Stimulated activated CD4-positive, alpha-beta T cell treated with anti-CD3 and anti-CD28 coated beads, Interleukin-4, amount 100 ng/mL, for 48 hours (primary cell): ENCODE results near the gene TBC1D2.

Source experiments
- DNase-seq, 2 donors: peaks; one replicate each; pipeline ENCODE4 v3.0.0-alpha.2; 2020; ENCODE audit warnings: low read depth in 2 of 2

The TBC1D2 gene

DNA sequence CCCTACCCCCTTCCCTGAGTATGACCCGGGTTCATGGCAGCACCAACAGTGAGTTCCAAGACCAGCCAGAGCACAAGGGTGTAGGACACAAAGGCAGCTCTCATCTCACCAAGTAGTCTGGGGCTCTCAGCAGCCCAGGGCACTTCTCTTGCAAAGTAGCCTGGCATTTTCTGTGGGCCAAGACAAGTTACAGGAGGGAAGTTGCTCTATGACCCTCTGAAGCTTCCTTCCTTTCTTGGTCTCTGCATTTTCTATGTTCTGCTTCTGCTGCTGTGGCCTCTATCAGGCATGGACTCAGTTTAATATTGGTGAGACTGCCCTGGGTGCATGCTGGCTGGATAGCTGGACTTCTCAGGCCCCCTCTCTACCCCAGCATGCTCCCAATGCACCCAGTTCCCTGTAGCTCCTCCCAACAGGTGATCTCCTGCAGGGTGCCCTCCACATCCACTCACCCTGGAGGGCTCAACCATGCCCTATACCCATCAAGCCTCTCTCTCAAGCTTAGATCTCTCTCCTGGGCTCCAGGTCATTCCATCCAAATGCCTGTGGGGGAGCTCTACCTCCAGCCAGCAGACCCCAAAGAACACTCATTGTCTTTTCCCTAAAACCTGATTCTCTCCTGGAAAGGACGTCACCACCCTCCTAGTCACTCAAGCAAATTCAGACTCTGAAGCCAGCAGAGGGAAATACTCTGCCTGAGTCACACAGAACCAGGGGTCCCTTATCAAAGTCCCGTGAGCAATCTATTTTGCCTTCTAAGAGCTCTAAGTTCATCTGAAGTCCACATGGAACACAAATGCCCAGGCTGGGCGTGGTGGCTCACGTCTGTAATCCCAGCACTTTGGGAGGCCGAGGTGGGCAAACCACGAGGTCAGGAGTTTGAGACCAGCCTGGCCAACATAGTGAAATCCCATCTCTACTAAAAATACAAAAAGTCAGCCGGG, 13.8 kb downstream of the TBC1D2 start:
- DNase-seq, result no peak

DNA sequence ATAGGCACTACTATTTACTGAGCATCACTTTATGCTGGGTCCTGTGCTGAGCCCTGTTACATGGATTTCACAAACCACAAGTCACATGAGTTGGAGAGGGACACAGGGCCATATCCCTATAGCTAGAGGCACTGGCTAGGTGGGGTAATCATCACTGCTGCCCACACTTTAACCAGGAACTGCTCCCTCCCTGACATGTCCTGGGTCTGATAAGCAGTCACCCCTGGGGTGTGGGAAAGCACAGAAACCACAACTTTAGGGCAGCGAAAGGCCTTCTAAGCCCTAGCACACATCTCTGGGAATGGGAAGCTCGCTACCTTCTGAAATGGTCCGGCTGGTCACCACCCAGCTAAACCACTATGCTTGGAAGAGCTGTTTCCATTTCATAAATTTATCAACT, 15.0 kb downstream of the TBC1D2 start:
- DNase-seq, result no peak

DNA sequence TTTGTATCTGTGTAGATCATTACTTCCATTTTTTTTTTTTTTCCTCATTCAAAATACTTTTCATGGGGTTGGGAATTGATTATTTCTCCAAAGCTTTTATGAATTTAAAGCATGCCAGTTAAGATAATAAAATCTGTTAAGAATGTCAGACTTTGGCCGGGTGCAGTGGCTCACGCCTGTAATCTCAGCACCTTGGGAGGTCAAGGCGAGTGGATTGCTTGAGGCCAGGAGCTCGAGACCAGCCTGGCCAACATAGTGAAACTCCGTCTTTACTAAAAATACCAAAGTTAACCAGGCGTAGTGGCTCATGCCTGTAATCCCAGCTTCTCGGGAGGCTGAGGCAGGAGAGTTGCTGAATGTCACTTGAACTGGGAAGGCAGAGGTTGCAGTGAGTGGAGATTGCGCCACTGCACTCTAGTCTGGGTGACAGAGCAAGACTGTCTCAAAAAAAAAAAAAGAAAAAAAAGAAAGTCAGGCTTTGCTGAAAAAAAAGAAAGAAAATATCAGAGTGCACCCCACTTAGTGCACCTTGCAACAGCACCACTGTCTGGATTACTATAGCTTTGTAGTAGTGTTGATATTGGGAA, 18.5 kb downstream of the TBC1D2 start:
- no peak for DNase-seq

DNA sequence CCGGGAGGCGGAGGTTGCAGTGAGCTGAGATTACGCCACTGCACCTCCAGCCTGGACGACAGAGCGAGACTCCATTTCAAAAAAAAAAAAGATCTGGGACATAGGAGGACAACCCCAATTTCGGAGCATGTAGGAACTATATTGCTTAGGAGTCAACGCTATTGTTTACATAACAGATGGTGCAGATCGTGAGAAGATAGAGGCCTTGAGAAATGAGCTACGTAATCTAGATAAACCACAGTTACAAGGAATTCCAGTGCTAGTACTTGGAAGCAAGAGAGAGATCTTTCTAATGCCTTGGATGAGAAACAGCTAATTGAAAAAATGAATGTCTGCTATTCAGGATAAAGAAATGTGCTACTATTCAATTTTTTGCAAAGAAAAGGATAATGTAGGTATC, 20.3 kb downstream of the TBC1D2 start:
- no peak for DNase-seq

DNA sequence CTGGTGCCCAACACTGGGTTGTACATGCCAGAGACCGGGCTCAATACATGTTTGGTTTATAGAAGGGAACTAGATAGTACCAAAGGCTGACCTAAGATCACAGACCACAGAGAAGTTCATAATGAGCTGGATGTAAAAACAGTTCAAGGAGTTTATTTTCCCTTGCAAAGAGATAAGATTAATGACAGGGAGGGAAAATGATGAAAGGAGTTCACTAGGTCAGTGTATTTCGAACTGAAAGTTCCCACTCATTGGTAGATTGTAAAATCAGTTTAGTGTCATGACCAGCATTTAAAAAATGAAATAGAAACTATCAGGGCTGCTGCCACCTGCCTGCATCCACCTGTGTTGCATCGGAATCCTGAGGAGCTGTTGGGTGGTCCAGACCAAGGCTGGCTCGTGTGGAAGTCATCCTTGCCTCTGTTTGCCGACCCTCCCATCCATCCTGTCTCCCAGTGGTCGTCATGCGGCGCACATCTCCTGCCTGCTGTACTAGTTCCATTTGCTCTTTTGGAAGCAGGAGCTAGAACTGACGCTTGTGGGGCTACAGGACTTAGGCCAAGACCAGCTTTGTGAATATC, 21.1 kb downstream of the TBC1D2 start:
- DNase-seq, result no peak

DNA sequence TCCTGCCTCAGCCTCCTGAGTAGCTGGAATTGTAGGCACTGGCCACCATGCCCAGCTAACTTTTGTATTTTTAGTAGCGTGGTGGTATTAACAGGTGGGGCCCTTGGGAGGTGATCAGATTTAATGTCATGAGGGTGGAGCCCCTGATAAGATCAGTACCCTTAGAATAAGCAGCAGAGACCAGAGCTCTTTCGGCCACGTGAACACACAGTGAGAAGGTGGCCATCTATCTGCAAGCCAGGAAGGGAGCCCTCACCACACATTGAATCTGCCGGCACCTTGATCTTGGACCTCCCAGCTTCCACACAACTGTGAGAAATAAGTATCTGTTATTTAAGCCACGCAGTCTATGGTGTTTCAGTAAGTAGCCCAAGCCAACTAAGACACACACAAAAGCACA, 22.5 kb downstream of the TBC1D2 start:
- DNase-seq, result no peak

DNA sequence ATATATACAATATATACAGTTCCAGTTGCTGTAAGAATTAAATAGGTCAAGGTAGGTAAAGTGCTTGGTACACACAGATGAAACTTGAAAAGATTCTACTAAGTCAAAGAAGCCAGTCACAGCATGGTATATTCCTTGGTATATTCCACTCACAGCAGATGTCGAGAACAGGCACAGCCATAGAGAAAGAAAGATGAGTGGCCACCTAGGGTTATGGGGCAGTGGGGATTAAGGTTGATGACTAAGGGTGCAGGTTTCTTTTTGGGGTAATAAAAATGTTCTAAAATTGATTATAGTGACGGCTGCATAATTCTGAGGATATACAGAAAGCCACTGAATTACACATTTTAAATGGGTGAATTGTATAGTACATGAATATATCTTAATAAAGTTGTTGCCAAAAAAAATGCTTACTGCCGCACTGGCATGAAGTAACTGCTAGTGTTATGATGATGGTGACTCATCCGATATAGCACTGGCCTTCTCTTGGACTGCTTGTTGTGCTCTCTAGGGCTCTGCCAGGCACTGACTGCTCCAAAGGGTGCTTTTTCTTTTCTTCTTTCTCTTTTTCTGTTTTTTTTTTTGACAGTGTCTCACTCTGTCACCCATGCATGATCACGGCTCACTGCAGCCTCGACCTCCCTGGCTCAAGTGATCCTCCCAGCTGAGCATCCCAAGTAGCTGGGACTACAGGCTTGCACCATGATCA, 23.5 kb downstream of the TBC1D2 start:
- no peak for DNase-seq

DNA sequence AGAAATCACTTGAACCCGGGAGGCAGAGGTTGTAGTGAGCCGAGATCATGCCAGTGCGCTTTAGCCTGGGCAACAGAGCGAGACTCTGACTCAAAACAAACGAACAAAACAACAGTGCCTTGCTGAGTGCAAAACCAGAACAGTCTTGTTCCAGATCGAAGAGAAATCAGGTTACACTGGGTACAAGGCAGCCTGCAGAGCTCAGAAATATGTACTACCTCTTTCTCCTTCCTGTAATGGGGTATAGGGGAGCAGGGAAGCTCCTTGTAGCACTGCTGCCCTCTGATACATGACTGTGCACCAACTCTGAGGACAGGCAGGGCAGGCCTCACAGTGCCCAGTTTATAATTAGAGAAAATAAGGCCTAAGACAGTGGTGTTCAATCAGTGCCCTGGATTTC, 24.7 kb downstream of the TBC1D2 start:
- DNase-seq, result no peak

DNA sequence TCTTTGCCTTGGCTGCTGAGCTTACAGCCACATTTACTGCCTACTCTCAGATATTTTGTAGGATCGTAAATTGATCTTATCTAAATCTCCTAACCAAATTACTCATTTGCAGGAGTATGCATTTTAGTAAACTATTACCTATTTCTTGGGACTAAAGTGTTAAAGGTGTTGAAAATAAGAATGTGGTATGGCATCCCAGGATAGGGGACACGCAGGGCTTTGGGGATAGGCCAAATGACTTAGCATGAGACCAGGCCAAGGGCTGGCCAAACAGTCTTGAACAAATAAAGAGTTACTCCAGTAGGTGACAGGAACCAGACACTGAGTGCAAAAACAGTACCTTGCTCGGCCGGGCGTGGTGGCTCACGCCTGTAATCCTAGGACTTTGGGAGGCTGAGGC, 25.1 kb downstream of the TBC1D2 start:
- no peak for DNase-seq

DNA sequence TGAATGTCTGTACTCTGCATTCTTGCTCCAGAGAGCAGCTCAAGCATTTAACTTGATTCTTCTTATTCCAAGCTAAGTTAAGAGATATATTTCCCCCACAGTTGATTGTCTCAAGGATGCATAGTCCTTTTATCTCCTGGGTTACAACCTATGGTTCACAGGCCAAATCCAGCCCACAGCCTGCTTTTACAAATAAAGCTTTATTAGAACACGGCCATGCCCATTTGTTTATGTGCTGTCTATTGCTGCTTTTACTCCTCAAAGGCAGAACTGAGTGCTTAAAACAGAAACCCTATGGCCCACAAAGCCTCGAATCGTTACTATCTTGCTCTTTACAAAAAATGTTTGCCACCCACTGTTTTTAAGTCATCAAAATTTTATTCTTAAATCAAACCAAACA, 25.8 kb downstream of the TBC1D2 start:
- DNase-seq, result no peak

DNA sequence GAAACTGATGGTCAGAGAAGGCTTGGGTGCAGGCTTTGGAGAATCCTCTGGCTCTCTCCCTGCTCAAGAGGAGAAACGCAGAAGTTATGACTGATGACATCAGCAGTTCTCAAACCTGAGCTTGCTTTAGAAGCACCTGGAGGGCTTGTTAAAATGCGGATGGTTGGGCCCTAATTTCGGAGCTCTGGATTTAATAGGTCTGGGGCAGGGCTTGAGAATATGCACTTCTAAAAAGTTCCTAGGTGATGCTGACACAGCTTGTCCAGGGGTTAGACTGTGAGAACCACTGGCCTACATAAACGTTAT, 26.4 kb downstream of the TBC1D2 start:
- DNase-seq, result no peak

DNA sequence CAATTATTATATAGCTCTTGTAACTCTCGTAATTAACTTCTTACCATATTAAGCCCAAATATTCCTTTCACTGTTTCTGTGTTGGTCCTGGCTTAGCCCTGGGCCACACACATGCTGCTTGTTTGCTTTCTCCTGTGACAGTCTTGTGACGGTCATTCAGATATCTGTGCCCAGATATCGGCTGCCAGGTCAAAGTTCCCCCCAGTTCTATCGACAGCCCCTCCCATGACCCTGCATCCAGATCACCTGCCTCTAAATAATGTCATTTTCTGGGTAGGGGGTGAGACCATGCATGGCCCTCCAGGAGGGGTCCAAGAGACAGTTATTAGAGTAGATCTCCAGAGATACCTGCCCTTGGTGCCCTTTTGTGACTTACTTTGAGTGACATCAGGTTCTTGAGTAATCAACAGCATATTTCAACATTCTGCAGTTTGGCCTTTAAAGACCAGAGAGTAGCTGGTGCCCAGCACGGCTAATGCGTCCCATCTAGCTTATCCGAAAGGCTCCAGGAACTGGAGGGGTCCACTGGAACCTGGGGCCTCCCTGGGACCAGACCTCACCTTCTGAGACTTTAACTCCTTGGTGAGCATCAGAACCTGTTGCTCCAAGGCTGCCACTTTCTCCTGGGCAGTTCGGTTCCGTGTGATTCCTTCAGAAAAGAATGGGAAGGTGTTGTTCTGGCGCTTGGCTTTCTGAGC, 26.9 kb downstream of the TBC1D2 start:
- DNase-seq, result no peak

DNA sequence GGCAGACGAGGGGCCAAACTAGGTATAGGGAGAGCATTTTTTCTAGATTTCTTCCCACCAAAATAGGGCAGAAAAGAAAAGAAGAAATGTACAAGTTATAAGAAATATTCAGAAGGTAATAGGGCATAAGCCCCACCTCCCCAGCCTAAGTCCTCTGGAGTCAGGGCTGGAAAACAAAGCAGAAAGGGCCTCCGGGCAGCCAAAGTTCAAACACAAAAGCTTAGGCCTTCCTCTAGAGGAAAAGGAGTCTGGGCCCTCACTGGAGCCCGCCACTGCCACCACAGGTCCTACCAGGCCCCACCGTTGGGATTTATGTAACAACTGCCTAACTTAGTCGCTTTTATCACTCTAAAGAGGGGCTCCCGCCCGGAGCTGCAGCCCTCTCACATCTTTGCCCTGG, 27.6 kb downstream of the TBC1D2 start:
- DNase-seq, result no peak

DNA sequence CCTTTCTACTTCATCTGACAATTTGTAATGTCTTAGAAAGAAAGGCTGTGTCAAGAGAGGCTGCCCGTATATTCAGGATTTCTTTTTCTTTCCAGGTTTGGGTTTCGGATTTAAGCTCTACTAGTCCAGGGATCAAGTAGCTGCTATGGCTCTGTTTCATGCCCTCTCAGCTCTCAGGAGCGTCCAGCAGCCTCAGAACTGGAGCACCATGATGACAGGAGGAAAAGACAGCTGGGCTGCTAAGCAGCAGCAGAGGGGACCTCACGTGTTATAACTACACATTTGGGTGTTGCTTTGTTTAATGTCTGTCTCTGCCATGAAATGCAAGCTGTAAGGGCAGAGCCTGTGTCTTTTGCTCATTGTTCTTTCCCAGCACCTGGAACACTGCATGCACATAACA, 28.5 kb downstream of the TBC1D2 start:
- DNase-seq, result no peak

DNA sequence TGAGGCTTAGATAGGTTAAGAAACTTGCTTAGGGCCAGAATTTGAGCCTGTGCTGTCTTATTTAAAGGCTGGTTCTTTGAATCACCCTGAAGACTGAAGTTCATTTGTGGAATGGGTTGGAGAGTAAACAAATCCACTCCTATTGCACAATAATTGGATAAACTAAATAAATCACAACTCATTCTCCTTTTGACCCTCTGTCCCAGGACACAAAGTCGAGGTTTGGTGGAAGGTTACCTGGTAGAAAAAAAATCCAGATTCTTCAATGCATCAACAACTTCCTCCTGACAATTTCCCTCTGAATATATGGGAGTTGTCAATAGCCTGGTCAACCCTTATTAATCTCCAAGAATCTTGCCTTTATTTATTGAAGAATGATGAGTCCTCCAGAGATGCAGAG, 28.9 kb downstream of the TBC1D2 start:
- DNase-seq, result no peak

DNA sequence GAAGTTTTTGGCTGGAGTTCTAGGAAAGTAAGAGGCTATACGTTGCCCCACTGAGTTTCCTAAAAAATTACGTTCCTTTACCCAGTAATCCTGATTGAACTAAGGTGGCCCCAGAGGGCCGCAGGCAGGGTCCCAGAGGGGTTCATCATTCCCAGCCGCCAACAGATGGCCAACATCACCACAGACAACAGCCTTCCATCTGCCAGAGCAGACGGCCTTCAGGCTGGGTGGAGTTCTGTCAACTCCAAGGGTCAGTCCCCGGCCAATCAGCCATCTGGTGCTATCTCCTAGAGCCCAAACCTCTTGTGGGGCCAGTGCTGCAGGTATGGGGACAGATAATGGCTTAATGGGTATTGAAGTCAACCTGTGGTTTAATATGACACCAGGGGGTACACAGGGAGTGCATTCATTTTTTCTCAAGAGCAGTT, 30.4 kb downstream of the TBC1D2 start:
- DNase-seq, result no peak

DNA sequence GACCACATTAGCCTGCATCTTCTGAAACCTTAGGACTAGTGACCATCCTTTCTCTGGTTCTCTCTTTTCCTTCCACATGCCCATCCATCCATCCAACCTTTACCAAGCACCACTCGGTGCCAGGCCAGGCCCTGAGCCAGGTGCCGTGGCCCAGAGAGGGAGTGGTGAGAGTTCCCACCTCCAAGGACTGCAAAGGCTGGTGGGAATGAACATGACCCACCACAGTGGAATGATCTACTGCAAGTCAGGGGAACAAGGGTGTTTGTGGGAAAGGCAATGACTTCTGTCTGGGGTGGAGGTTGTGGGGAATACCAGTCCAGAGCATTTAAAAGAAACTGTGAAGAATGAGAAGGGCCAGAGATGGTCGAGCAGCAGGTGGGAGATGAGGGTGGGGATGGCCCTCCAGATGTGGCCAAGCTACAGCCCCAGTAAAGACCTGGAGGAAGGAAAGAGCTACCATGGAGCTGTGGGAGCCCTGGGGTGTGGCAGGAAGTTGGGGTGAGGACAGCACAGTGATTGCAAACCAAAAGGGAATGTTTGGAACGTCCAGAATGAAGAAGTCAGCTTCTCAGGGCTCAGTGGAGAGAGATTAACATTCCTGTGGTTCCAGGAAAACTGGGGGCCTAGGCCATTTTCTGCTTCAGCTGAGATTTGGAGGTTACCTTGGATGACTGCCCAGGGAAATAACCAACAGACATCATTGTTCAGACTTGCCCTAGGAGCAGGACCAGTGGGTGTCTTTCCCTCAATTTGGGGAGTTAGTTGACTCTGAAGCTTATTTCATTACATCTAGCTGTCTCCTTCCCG, 32.4 kb downstream of the TBC1D2 start:
- DNase-seq, result no peak

DNA sequence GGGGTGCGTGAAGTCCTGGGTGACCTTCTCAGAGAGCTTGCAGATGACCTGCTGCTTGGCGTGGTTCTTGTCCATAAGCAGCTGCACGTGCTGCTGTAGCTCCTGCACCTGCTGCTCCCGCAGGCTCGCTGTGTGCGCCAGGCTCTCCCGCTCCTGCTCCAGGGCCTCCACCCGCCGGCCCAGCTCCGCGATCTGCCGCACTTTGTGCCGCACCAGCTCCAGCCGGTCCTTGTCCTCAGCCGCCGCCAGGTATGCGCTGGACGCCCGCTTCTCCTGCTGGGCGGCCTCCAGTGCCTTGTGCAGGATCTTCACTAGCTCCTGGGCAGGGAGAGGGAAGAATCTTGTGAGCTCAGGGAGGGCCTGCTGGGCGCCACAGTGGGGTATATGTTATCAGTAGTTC, 34.5 kb downstream of the TBC1D2 start:
- no peak for DNase-seq

DNA sequence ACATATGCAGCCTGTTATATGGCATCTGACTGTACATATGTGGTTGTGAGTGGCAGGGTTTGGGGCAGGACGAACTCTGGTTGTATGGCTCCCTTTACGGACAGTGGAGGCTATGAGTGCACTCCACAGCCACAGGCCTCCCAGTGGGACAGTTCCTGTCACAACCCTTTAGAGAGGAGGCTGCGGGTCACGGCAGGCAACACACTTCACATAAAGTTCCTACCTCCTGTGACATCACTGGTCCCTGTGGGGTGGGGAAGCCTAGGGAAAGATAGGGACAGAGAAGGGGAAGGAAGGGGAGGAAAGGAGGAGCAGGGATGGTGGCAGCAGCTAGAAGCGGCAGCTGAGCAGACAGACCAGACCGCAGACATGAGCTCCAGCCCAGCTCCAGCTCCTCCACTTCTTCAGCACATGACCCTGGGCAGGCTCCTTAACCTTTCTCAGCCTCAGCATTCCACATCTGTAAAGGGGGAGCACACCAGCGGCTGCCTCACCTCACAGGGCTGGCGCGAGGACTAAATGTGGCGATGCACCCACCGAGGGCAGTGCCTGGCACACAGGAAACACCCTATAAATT, 35.6 kb downstream of the TBC1D2 start:
- DNase-seq, result no peak

DNA sequence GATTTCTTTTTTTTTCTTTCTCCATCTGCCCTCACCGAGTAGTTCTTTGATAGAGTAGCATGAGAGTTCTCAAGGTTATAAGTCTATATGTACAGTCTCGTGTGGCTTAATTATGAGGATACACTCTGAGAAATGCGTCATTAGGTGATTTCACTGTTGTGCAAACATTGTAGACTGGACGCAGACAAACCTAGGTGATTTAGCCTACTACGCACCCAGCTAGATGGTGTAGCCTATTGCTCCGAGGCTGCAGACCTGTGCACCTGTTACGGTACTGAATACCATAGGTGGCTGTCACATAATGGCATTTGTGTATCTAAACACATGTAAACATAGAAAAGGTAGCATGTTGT, 36.1 kb downstream of the TBC1D2 start:
- DNase-seq, result no peak
